ENCODE results near the gene DLX3. TPM values are rescaled to one million over a fixed set of nuclear protein-coding genes. Genes with fewer than 3 reads are reported as not detected.

Gene DLX3
- total RNA-seq, 2 donors from 2014 or later: not detected

- no peak overlapping the region for H3K4me3 ChIP-seq
- no peaks in the 10 kb centered on the region for H3K27me3 ChIP-seq
- DNase-seq: peak; percentile 84 to 92 (median 86)
- H3K27ac ChIP-seq: no peak overlapping the region
- WGBS, 2 donors: 31 to 40% methylated on average over 5 to 7 of the region's 7 CpGs
- ATAC-seq: peak; percentile 95
- no peak for TF ChIP-seq POLR2A (IDR thresholded peaks at IDR 0.05)
- TF ChIP-seq, protein P1, sequence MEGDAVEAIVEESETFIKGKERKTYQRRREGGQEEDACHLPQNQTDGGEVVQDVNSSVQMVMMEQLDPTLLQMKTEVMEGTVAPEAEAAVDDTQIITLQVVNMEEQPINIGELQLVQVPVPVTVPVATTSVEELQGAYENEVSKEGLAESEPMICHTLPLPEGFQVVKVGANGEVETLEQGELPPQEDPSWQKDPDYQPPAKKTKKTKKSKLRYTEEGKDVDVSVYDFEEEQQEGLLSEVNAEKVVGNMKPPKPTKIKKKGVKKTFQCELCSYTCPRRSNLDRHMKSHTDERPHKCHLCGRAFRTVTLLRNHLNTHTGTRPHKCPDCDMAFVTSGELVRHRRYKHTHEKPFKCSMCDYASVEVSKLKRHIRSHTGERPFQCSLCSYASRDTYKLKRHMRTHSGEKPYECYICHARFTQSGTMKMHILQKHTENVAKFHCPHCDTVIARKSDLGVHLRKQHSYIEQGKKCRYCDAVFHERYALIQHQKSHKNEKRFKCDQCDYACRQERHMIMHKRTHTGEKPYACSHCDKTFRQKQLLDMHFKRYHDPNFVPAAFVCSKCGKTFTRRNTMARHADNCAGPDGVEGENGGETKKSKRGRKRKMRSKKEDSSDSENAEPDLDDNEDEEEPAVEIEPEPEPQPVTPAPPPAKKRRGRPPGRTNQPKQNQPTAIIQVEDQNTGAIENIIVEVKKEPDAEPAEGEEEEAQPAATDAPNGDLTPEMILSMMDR (IDR thresholded peaks at IDR 0.05): peak; percentile 75 to 84 (median 82)
- intact Hi-C loops (cut with DNase I): loop anchor here (5.0 kb wide), 1 partner anchor 40 kb away; no protein-coding TSS in a partner anchor
- H3K4me1 ChIP-seq: no peaks in the 10 kb centered on the region
- no peaks in the 10 kb centered on the region for H3K9me3 ChIP-seq
- H3K36me3 ChIP-seq (replicated peaks in 1 of 2; ENCODE audit: insufficient read depth in 1 of 2, low read depth in 2 of 2): no peaks in the 10 kb centered on the region
Measured at GRCh38 chr17:49952209-49952911, 42.7 kb downstream of the DLX3 start.

- DNase-seq (no peak), ATAC-seq (no peak)
- Histone ChIP-seq H3K4me3 (no peak overlapping the region), H3K4me1 (no peaks in the 10 kb centered on the region), H3K36me3 (replicated peaks in 1 of 2; ENCODE audit: insufficient read depth in 1 of 2, low read depth in 2 of 2) (no peaks in the 10 kb centered on the region), H3K27ac (no peak overlapping the region), H3K27me3 (no peaks in the 10 kb centered on the region), H3K9me3 (no peaks in the 10 kb centered on the region)
- 48 to 58% methylated on average over 10 to 13 of the region's 14 CpGs for WGBS, 2 donors
- intact Hi-C loops (cut with DNase I): loop anchor here (5.0 kb wide), 1 partner anchor 41 kb away; no protein-coding TSS in a partner anchor
- TF ChIP-seq POLR2A (IDR thresholded peaks at IDR 0.05): no peak
- TF ChIP-seq, protein P1 (IDR thresholded peaks at IDR 0.05): no peak
Measured at GRCh38 chr17:49951362-49952082, 43.5 kb downstream of the DLX3 start.

GRCh38 chr17:49949634-49950033, 45.4 kb downstream of the DLX3 start:
- H3K9me3 ChIP-seq: no peaks in the 10 kb centered on the region
- H3K4me3 ChIP-seq: no peak overlapping the region
- ATAC-seq (no peak), DNase-seq (no peak)
- H3K27me3 ChIP-seq: no peaks in the 10 kb centered on the region
- 59 to 71% methylated on average over 2 of the region's 2 CpGs for WGBS, 2 donors
- H3K36me3 ChIP-seq (replicated peaks in 1 of 2; ENCODE audit: insufficient read depth in 1 of 2, low read depth in 2 of 2): no peaks in the 10 kb centered on the region
- no peak for TF ChIP-seq POLR2A (IDR thresholded peaks at IDR 0.05)
- H3K27ac ChIP-seq: no peak overlapping the region
- H3K4me1 ChIP-seq: no peaks in the 10 kb centered on the region
- intact Hi-C loops (cut with DNase I): loop anchor here (5.0 kb wide), 1 partner anchor 43 kb away; no protein-coding TSS in a partner anchor

- Histone ChIP-seq H3K36me3 (replicated peaks in 1 of 2; ENCODE audit: insufficient read depth in 1 of 2, low read depth in 2 of 2) (no peaks in the 10 kb centered on the region), H3K27ac (no peak overlapping the region), H3K4me1 (no peaks in the 10 kb centered on the region), H3K27me3 (no peaks in the 10 kb centered on the region), H3K4me3 (no peak overlapping the region), H3K9me3 (no peaks in the 10 kb centered on the region)
- ATAC-seq: no peak
- TF ChIP-seq, protein P1 (IDR thresholded peaks at IDR 0.05): no peak
- no peak for TF ChIP-seq POLR2A (IDR thresholded peaks at IDR 0.05)
- 65 to 86% methylated on average over 2 to 8 of the region's 11 CpGs for WGBS, 2 donors
- DNase-seq: no peak
- intact Hi-C loops (cut with DNase I): no loop called here
Measured at GRCh38 chr17:49946964-49947584, 48.0 kb downstream of the DLX3 start.

GRCh38 chr17:49946208-49946607, 48.8 kb downstream of the DLX3 start:
- ATAC-seq (no peak), DNase-seq (no peak)
- Histone ChIP-seq H3K36me3 (replicated peaks in 1 of 2; ENCODE audit: insufficient read depth in 1 of 2, low read depth in 2 of 2) (no peaks in the 10 kb centered on the region), H3K4me3 (no peak overlapping the region), H3K27me3 (no peaks in the 10 kb centered on the region), H3K4me1 (no peaks in the 10 kb centered on the region), H3K9me3 (no peaks in the 10 kb centered on the region), H3K27ac (no peak overlapping the region)
- intact Hi-C loops (cut with DNase I): no loop called here
- TF ChIP-seq, protein P1 (IDR thresholded peaks at IDR 0.05): no peak
- whole genome bisulfite sequencing, 2 donors: 63 to 66% methylated on average over 5 to 8 of the region's 8 CpGs

All from body of pancreas (tissue), 4 donors.